Kidney epithelial cell (primary cell): ENCODE measurements around the gene SYT14. TPM values are rescaled to one million over a fixed set of nuclear protein-coding genes. Genes with fewer than 3 reads are reported as not detected.

ENCODE experiments used
- DNase-seq: peaks from one replicate; pipeline ENCODE4 v3.0.0-alpha.2; 2010; ENCODE audit warnings: low read depth
- H3K27me3 ChIP-seq: 2 replicates; pipeline ENCODE4 v1.6.0; 2011; ENCODE audit warnings: low read length; ENCODE audit not compliant: control insufficient read depth, insufficient read depth
- H3K36me3 ChIP-seq: 2 replicates; pipeline ENCODE4 v1.5.1; 2011; ENCODE audit warnings: low read length; ENCODE audit not compliant: control insufficient read depth, insufficient read depth
- H3K4me3 ChIP-seq: 2 replicates; pipeline ENCODE4 v1.5.1; 2011; ENCODE audit warnings: low read depth, mild to moderate bottlenecking, control low read depth, low read length
- total RNA-seq: library from RNA; depleted of rRNA; stranded (reverse); fragments of >200 nt; gene quantifications from 2 replicates; pipeline ENCODE4 v1.2.3, GENCODE V29; 2015
- TF ChIP-seq, protein P1 (sequence below): IDR thresholded peaks from 2 replicates; pipeline ENCODE4 v1.5.1; 2011; ENCODE audit warnings: mild to moderate bottlenecking, moderate library complexity, low read length, control low read depth, inconsistent platforms; ENCODE audit not compliant: insufficient read depth, poor library complexity, severe bottlenecking

Gene SYT14
- total RNA-seq, 1 donor from 2014 or later, result 32.6 TPM

DNA sequence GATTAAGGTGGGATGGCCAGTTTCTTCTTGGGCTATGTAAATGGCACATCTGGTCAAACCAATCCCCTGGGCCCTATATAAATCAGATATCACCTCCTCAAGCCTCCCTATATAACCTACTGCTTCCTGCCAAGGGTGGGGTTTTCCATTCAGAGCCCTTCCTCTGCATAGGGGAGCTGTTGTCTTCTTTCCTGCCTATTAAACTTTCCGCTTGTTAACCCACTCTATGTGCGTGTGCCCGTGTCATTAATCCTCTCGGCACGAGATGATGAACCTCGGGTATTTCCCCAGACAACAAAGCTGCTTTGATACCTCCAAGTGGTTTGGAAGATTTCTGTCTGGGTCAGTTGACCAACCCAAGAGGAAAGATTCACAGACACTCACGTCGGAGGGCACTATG, 275.3 kb downstream of the SYT14 start:
- no peaks in the 10 kb centered on the region for H3K27me3 ChIP-seq
- TF ChIP-seq, protein P1, sequence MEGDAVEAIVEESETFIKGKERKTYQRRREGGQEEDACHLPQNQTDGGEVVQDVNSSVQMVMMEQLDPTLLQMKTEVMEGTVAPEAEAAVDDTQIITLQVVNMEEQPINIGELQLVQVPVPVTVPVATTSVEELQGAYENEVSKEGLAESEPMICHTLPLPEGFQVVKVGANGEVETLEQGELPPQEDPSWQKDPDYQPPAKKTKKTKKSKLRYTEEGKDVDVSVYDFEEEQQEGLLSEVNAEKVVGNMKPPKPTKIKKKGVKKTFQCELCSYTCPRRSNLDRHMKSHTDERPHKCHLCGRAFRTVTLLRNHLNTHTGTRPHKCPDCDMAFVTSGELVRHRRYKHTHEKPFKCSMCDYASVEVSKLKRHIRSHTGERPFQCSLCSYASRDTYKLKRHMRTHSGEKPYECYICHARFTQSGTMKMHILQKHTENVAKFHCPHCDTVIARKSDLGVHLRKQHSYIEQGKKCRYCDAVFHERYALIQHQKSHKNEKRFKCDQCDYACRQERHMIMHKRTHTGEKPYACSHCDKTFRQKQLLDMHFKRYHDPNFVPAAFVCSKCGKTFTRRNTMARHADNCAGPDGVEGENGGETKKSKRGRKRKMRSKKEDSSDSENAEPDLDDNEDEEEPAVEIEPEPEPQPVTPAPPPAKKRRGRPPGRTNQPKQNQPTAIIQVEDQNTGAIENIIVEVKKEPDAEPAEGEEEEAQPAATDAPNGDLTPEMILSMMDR, result no peak
- no peaks in the 10 kb centered on the region for H3K36me3 ChIP-seq
- no peak for DNase-seq
- H3K4me3 ChIP-seq, result no peak overlapping the region

DNA sequence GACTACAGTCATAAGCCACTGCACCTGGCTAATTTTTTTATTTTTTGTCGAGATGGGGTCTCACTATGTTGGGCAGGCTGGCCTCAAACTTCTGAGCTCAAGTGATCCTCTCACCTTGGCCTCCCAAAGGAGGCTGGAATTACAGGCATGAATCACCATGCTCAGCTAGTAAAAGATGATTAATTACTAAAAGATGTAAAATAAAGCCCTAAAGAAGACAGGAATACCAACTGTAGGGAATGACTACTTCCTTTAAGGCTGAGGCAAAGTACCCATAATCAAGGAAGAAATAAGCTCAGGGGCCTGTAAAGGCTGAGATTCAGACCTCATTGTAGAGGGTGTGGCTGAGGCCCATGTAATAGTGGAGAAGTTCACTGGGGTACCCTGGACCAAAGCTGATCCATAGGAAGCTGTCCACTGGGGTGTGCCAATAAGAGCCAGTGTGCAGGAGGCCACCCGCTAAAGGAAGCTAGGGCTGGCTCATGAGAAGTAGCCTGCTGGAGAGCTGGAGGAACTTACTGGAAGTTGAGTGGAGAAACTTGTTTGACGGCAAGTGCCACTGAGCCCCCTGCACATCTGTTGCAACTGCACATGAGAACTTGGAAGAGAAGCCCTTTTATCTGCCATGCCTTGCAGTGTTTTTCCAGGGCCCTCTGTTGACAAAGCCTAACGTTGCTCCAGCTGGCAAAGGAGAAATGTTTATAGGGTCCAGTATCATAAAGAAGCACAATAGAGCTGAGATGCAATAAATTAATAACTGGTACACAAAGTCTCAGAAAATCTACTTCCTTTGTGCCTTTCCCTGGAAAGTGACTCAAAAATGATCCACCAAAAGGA, 276.8 kb downstream of the SYT14 start:
- no peaks in the 10 kb centered on the region for H3K27me3 ChIP-seq
- DNase-seq, result no peak
- no peaks in the 10 kb centered on the region for H3K36me3 ChIP-seq
- H3K4me3 ChIP-seq, result no peak overlapping the region
- TF ChIP-seq, protein P1, result no peak

DNA sequence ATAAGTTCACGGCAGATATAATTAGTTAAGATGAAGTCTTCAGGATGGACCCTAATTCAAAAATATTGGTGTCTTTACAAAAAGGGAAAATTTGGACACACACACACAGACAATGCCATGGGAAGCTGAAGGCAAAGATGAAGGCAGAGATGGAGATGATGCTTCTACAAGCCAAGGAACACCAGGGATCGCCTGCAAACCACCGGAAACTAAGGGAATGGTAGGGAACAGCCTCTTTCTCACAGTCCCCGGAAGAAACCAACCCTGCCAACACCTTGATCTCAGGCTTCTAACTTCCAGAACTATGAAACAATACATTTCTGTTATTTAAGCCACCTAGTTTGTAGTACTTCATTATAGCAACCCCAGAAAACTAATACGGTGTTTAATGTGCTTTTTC, 279.5 kb downstream of the SYT14 start:
- DNase-seq, result no peak
- no peaks in the 10 kb centered on the region for H3K36me3 ChIP-seq
- TF ChIP-seq, protein P1, result no peak
- no peaks in the 10 kb centered on the region for H3K27me3 ChIP-seq
- H3K4me3 ChIP-seq, result no peak overlapping the region

DNA sequence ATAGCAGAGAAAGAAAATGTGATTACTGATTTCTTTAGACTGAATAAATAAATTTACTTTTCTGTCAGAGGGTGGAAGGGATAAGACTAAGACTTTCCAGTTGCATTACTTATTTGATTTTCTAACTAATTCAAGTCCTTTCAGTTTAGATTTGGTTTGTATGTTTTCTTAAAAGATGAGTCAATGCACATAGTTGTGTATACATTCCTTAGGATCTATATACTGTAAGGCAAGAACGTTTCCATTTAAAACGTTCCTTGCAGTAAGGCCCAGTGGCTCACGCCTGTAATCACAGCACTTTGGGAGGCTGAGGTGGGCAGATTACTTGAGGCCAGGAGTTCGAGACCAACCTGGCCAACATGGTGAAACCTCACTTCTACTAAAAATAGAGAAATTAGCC, 280.0 kb downstream of the SYT14 start:
- DNase-seq, result no peak
- TF ChIP-seq, protein P1, result no peak
- no peaks in the 10 kb centered on the region for H3K36me3 ChIP-seq

More for the DNA sequence above, 280.0 kb downstream of the SYT14 start:
- Histone ChIP-seq H3K4me3 (no peak overlapping the region), H3K27me3 (no peaks in the 10 kb centered on the region)

Other genes starting within 250 kb of the SYT14 start
- 2.0 and 2.1 TPM in 2 replicates for gene HSD11B1, start 233.4 kb upstream of the SYT14 start, total RNA-seq
- gene TRAF3IP3, start 182.2 kb upstream of the SYT14 start, total RNA-seq, result not detected in 2 replicates
- gene C1orf74, start 153.7 kb upstream of the SYT14 start, total RNA-seq, result 12.4 and 12.7 TPM in 2 replicates
- gene IRF6, start 132.1 kb upstream of the SYT14 start, total RNA-seq, result 90.1 and 99.7 TPM in 2 replicates
- 14.6 and 15.7 TPM in 2 replicates for gene UTP25, start 110.2 kb upstream of the SYT14 start, total RNA-seq